ENCODE measurements around the gene SLC25A5. TPM values are rescaled to one million over a fixed set of nuclear protein-coding genes. Genes with fewer than 3 reads are reported as not detected.
"Not testable (repeated sequence)": the region's sequence is repeated elsewhere in the genome, so short reads cannot be mapped to it uniquely, and the experiment has no call there.

The SLC25A5 gene
- total RNA-seq, 4 donors from 2014 or later = 98.8 to 213 (median 135) TPM

- intact Hi-C loops (cut with DNase I; ENCODE audit: low total_unique reads) = no loop called here
- TF ChIP-seq POLR2A (IDR thresholded peaks at IDR 0.05) = no peak
- TF ChIP-seq, protein P1, sequence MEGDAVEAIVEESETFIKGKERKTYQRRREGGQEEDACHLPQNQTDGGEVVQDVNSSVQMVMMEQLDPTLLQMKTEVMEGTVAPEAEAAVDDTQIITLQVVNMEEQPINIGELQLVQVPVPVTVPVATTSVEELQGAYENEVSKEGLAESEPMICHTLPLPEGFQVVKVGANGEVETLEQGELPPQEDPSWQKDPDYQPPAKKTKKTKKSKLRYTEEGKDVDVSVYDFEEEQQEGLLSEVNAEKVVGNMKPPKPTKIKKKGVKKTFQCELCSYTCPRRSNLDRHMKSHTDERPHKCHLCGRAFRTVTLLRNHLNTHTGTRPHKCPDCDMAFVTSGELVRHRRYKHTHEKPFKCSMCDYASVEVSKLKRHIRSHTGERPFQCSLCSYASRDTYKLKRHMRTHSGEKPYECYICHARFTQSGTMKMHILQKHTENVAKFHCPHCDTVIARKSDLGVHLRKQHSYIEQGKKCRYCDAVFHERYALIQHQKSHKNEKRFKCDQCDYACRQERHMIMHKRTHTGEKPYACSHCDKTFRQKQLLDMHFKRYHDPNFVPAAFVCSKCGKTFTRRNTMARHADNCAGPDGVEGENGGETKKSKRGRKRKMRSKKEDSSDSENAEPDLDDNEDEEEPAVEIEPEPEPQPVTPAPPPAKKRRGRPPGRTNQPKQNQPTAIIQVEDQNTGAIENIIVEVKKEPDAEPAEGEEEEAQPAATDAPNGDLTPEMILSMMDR (IDR thresholded peaks at IDR 0.05) = no peak
Measured at GRCh38 chrX:119489212-119490074, 21.2 kb downstream of the SLC25A5 start.

DNA sequence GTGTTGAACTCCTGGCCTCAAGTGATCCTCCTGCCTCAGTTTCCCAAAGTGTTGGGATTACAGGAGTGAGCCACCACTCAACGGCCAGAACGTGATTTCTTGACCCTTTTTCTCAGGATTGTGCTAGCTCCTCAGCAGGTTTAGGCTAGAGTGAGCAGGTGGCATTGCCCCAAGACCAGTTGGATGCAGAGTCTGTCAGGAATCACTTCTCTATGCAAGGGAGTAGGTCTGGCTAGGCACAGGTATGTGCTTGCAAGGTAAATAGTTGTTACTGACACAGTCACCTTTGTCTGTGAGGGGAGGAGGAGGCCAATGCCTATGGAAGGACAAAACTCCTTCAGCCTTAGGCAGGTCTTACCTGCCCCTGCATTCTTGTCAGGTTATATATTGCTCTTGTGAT is 24.2 kb downstream of the SLC25A5 start:
- no peak overlapping the region for H3K4me3 ChIP-seq
- H3K27ac ChIP-seq = no peak overlapping the region
- no peaks in the 10 kb centered on the region for H3K9me3 ChIP-seq
- TF ChIP-seq, protein P1 (IDR thresholded peaks at IDR 0.05) = no peak
- no peak for TF ChIP-seq POLR2A (IDR thresholded peaks at IDR 0.05)
- H3K4me1 ChIP-seq = no peaks in the 10 kb centered on the region
- no peaks in the 10 kb centered on the region for H3K27me3 ChIP-seq
- no peak for DNase-seq
- no peaks in the 10 kb centered on the region for H3K36me3 ChIP-seq
- intact Hi-C loops (cut with DNase I; ENCODE audit: low total_unique reads) = no loop called here

More at GRCh38 chrX:119489212-119490074, 21.2 kb downstream of the SLC25A5 start:
- no peaks in the 10 kb centered on the region for H3K36me3 ChIP-seq
- no peak for DNase-seq
- no peaks in the 10 kb centered on the region for H3K9me3 ChIP-seq
- no peak overlapping the region for H3K27ac ChIP-seq
- no peaks in the 10 kb centered on the region for H3K4me1 ChIP-seq
- no peak overlapping the region for H3K4me3 ChIP-seq
- H3K27me3 ChIP-seq = no peaks in the 10 kb centered on the region

DNA sequence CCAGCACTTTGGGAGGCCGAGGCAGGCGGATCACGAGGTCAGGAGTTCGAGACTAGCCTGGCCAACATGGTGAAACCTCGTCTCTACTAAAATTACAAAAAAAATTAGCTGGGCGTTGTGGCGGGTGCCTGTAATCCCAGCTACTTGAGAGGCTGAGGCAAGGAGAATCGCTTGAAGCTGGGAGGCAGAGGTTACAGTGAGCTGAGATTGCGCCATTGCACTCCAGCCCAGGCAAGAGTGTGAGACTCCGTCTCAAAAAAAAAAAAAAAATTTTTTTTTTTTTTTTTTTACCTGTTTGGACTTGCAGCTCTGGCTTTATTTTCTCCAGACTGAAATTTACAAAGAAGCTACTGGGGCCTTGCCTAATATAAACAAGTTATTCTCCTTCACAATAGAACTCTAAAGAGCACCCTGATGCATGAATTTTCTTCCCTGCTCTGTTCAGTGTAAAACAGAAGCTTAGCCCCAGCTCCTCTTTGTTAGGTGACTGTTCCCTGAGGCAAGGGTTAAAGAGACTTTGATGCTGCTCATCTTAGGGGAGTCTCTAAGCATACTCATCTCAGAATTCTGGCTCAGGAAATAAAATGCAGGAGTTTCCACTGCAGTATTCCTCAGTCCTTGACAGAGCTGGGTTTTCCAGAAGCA is 25.7 kb downstream of the SLC25A5 start:
- H3K36me3 ChIP-seq; H3K4me3 ChIP-seq; DNase-seq; intact Hi-C loops (cut with DNase I; ENCODE audit: low total_unique reads); H3K27ac ChIP-seq; H3K4me1 ChIP-seq; H3K9me3 ChIP-seq; H3K27me3 ChIP-seq: not testable (repeated sequence)

DNA sequence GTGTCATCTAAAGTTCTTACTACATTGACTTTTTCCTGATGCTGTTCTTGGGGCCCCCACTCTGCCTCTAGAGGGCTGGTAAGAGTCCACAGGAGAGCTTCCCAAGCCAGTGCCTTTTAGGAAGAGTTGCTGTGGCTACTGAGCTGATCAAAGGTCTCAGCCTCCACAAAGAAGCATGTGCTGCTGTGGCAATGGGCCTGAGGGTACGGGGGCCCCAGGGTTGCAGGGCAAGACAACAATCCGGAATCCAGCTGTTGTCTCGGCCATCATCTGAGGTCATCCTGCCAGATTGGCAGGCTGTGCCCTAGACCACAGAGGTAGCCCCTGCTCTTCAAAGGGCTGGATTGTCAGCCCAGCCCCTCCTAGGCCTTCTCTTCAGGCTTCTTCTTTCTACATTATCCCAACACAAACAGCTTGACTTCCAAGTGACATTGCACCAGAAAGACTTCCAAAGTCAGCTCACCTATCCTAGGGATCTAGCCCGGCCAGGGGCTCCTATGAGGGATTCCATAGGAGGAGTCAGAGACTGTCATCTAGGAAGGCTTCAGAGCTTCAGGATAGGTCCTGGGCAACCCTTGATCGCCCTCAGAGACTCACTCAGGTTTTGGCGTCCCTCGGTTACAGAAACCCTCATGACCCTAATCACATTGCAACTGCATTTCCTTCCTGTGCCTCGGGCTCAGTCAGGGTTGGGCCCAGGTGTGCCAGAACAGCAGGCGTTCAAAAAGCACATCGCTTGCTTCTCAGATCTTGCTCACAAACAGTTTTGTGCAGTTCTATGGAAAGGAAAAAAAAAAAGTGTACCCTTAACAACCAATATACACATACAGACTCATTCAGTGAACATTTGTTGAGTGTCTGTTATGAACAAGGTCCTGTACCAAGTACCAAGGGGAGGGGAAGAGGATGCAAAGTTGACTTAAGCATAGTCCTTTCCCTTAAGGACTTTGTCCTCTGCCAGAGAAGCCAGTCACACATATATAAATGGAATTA is 27.8 kb downstream of the SLC25A5 start:
- intact Hi-C loops (cut with DNase I; ENCODE audit: low total_unique reads) = no loop called here
- no peak overlapping the region for H3K27ac ChIP-seq
- H3K4me1 ChIP-seq = no peaks in the 10 kb centered on the region
- H3K36me3 ChIP-seq = no peaks in the 10 kb centered on the region
- TF ChIP-seq, protein P1 (IDR thresholded peaks at IDR 0.05) = no peak
- no peak for TF ChIP-seq POLR2A (IDR thresholded peaks at IDR 0.05)
- DNase-seq = no peak
- H3K9me3 ChIP-seq = no peaks in the 10 kb centered on the region
- H3K27me3 ChIP-seq = no peaks in the 10 kb centered on the region
- no peak overlapping the region for H3K4me3 ChIP-seq

DNA sequence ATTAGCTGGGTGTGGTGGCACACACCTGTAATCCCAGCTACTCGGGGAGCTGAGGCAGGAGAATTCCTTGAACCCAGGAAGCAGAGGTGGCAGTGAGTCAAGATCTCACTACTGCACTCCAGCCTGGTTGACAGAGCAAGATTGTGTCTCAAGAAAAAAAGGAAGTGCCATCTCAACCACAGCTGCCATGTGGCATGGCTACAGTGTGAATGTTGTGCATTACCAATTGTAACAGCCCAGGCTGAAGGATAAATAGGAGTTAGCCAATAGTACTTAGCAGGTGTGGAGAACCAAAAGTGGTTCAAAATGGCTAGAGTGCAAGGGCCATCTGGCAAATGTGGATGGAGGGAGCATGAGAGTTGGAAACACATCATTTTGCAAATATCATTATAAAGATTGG is 28.9 kb downstream of the SLC25A5 start:
- H3K9me3 ChIP-seq = no peaks in the 10 kb centered on the region
- TF ChIP-seq, protein P1 (IDR thresholded peaks at IDR 0.05) = no peak
- TF ChIP-seq POLR2A (IDR thresholded peaks at IDR 0.05) = no peak
- no peak overlapping the region for H3K27ac ChIP-seq
- H3K27me3 ChIP-seq = no peaks in the 10 kb centered on the region
- intact Hi-C loops (cut with DNase I; ENCODE audit: low total_unique reads) = no loop called here
- no peak overlapping the region for H3K4me3 ChIP-seq
- DNase-seq = no peak
- H3K4me1 ChIP-seq = no peaks in the 10 kb centered on the region
- H3K36me3 ChIP-seq = no peaks in the 10 kb centered on the region

Measured in uterus (tissue), 4 donors.